Large intestine (tissue), 3 donors: ENCODE results near the gene BICDL1. TPM values are rescaled to one million over a fixed set of nuclear protein-coding genes. Genes with fewer than 3 reads are reported as not detected.

Experiments used
- DNase-seq, 2 donors: peaks; one replicate each; pipeline versions ENCODE4 v3.0.0 to v3.0.0-alpha.2; 2013
- H3K27ac ChIP-seq: one replicate; pipeline ENCODE4 v1.5.1; 2013; ENCODE audit warnings: low read length
- H3K27me3 ChIP-seq: 2 replicates; pipeline ENCODE4 v1.6.1; 2013; ENCODE audit warnings: low read length; ENCODE audit not compliant: control insufficient read depth, insufficient read depth
- H3K36me3 ChIP-seq: 2 replicates; pipeline ENCODE4 v1.6.1; 2013; ENCODE audit warnings: low read length; ENCODE audit not compliant: control insufficient read depth, insufficient read depth
- H3K4me1 ChIP-seq: one replicate; pipeline ENCODE4 v1.6.1; 2013; ENCODE audit warnings: low read length; ENCODE audit not compliant: control insufficient read depth, insufficient read depth
- H3K4me3 ChIP-seq: one replicate; pipeline ENCODE4 v1.5.1; 2013; ENCODE audit warnings: low read length
- H3K9me3 ChIP-seq: one replicate; pipeline ENCODE4 v1.6.1; 2013; ENCODE audit warnings: mild to moderate bottlenecking, low read depth, low read length, moderate library complexity; ENCODE audit not compliant: control insufficient read depth
- WGBS: methylation state at CpG from one replicate; pipeline ENCODE4 v1.1.5; 2013; ENCODE audit warnings: low lambda C conversion rate; ENCODE audit not compliant: insufficient coverage; 5-methylcytosine and 5-hydroxymethylcytosine counted together
- polyA plus RNA-seq: library from polyadenylated mRNA; unstranded; fragments of 120-200 nt; gene quantifications from one replicate; pipeline ENCODE4 v1.2.1, GENCODE V29; 2013

BICDL1 gene
- polyA plus RNA-seq, 1 donor = 14.9 TPM

DNA sequence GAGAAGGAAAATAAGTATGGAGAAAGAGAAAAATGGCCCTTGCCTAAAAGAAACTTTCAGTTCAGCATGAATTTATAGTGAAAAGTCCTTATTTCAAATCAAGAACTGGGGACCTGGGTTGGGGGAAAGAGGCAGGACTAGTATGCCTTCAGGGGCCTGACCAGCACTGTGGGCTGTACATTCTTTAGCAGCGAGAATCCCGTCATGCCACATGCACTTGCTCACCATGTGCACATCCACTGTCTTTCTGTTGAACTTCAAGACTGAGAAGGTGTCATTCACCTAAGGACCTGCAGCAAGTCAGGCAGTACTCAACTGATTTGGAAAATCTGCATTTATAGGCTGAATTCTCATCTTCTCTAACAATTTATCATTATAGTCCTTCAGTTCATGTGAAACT, 77.3 kb downstream of the BICDL1 start:
- Histone ChIP-seq H3K9me3 (no peaks in the 10 kb centered on the region), H3K4me3 (no peak overlapping the region), H3K36me3 (no peaks in the 10 kb centered on the region), H3K27ac (no peak overlapping the region), H3K27me3 (no peaks in the 10 kb centered on the region), H3K4me1 (no peaks in the 10 kb centered on the region)
- no CpG with 5 or more reads among the region's 2 CpGs for WGBS
- DNase-seq = no peak

DNA sequence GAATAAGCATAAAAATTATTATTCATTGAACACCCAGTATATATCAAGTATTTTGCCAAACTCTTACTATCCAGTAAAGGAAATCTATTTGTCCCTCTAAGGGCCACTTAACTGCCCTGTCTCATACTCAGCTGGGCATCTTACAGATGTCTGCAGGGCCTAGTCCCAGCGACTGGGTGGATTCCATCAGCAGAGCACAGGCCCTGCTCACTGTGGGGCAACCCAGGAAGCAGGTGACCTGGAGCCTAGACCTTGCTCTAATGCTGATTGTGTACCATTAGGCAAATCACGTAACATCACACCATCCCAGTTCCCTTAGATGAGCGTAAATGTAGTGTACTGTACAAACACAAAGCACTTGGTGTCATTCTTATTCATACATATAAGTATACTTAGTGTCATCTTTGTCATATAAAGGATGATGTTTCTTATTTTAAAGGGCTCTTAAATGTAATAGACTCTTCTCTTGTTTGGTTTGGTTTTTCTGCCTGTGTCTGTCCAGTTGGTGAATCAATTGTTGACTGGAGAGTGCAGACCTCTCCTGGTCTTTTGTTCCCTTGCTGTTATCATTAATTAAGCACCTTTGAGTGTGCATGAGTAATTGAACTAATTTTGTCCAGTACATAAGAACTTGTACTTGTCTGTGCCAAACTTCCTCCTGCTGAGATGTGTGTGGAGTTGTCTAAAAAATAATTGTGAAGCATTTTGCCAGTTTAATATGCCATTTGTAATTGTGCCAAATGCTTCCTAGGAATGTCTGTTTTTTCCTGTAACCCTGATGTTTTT, 78.2 kb downstream of the BICDL1 start:
- no peaks in the 10 kb centered on the region for H3K27me3 ChIP-seq
- WGBS = no CpG with 5 or more reads among the region's 3 CpGs
- no peaks in the 10 kb centered on the region for H3K36me3 ChIP-seq
- H3K27ac ChIP-seq = no peak overlapping the region
- no peaks in the 10 kb centered on the region for H3K9me3 ChIP-seq
- H3K4me3 ChIP-seq = no peak overlapping the region
- H3K4me1 ChIP-seq = no peaks in the 10 kb centered on the region
- DNase-seq = no peak

DNA sequence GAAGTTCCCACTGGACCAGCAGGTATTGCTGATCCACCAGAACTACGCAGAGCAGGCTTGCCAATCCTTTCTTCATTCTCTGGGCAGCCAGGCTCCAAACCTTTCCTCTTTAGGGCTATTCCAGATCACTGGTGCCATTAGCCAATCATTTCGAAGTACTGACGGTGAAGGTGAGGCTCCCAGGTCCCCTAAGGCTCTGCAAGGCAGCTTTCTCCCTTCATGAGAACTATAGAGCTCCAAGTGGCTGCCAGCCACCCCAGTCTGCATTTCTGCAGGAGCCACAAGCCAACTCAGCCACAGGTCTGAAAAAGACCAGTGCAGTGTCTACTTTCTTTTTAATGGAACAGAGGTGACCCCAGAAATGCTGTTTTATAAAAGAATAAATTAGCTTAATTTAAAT, 78.9 kb downstream of the BICDL1 start:
- no CpG with 5 or more reads among the region's 3 CpGs for WGBS
- Histone ChIP-seq H3K4me3 (no peak overlapping the region), H3K9me3 (no peaks in the 10 kb centered on the region), H3K36me3 (no peaks in the 10 kb centered on the region), H3K27ac (no peak overlapping the region), H3K27me3 (no peaks in the 10 kb centered on the region), H3K4me1 (no peaks in the 10 kb centered on the region)
- DNase-seq = no peak

DNA sequence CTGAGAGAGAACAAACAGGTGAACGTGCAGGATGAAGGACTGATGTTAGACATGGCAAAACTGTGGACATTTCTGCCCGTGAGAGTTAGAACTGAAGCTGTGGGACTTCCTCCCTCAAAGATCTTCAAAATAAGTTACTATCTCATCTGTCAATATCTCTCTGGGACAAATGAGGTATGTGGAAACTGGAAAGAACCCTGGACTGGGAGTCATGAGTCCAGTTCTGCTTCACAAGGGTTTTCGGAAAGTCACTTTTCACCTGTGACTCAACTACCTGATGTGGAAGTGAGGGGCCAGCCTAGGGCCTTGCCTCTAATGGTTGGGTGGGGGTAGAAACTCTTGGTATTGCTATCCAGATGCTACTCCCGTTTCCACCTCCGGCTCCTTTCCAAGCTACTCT, 80.2 kb downstream of the BICDL1 start:
- H3K27ac ChIP-seq = no peak overlapping the region
- 70% methylated on average over 2 of the region's 5 CpGs for WGBS
- H3K4me1 ChIP-seq = no peaks in the 10 kb centered on the region
- H3K27me3 ChIP-seq = no peaks in the 10 kb centered on the region
- H3K9me3 ChIP-seq = no peaks in the 10 kb centered on the region
- H3K36me3 ChIP-seq = no peaks in the 10 kb centered on the region
- DNase-seq = no peak
- H3K4me3 ChIP-seq = no peak overlapping the region

DNA sequence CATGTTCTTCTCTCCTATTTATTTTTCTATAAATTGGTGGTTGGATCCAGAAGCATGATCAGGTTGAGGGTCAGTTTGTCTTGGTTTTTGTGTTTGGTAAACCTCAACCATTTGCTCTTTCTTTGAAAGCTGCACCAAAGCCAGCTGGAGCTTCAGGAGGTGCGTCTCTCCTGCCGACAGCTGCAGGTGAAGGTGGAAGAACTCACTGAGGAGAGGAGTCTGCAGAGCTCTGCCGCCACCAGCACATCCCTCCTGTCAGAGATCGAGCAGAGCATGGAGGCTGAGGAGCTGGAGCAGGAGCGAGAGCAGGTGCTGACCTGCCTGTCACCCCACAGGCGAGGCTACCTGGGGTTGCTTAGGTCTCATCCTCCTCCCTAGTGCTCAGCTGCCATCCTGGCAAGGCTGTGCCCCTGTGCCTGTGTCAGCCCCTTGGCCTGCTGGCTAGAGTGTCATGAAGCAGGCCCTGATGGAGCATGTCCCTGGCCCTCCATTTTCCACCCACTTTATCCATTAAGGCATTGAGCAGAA, 82.5 kb downstream of the BICDL1 start:
- no peaks in the 10 kb centered on the region for H3K9me3 ChIP-seq
- no peaks in the 10 kb centered on the region for H3K4me1 ChIP-seq
- no CpG with 5 or more reads among the region's 6 CpGs for WGBS
- no peak for DNase-seq
- no peak overlapping the region for H3K27ac ChIP-seq
- H3K27me3 ChIP-seq = no peaks in the 10 kb centered on the region
- H3K4me3 ChIP-seq = no peak overlapping the region
- no peaks in the 10 kb centered on the region for H3K36me3 ChIP-seq

DNA sequence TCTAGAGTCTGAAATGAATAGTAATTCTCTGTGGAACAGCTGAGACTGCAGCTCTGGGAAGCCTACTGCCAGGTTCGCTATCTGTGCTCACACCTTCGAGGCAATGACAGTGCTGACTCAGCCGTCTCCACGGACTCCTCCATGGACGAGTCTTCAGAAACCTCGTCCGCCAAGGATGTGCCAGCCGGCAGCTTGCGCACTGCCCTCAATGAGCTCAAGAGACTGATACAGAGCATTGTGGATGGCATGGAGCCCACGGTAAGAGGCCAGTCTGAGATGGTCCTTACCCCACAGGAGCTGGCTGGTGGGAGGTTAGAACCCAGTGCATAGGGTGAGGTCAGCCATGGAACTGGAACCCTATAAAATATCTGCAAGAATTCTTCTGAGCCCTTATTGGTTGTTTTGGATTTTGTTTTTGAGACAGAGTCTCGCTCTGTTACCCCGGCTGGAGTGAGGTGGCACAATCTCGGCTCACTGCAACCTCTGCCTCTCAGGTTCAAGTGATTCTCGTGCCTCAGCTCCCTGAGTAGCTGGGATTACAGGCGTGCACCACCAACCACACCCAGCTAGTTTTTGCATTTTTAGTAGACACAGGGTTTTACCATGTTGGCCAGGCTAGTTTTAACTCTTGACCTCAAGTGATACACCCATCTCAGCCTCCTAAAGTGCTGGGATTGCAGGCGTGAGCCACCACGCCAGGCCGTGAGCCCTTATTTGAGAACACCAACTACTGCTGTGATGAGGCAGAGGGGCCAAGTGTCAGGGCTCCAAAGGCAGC, 83.6 kb downstream of the BICDL1 start:
- Histone ChIP-seq H3K36me3 (no peaks in the 10 kb centered on the region), H3K27ac (no peak overlapping the region), H3K4me1 (no peaks in the 10 kb centered on the region), H3K27me3 (no peaks in the 10 kb centered on the region), H3K4me3 (no peak overlapping the region), H3K9me3 (no peaks in the 10 kb centered on the region)
- DNase-seq = no peak
- WGBS = no CpG with 5 or more reads among the region's 18 CpGs

DNA sequence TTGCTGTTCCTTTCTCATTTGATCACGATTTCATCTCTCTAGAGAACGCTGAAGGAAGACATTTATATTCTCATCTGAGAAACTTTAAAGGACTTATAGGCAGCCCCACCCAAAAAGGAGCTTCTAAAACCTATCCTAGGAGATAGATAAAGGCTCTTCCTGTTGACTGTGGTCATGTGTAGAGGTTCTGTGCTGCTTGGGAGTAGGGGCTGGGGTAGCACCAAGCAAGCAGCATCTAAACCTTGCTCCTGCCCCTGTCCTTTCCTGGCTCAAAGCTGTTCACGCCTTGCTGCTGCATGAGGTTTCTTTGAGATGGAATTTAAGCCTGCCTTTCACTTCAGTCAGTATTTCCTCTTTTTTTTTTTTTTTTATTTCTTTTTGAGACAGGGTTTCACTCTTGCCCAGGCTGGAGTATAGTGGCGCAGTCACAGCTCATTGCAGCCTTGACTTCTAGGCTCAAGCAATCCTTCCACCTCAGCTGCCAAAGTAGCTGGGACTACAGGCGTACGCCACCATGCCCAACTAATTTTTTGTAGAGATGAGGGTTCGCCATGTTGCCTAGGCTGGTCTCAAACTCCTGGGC, 86.1 kb downstream of the BICDL1 start:
- WGBS = 100% methylated on average over 1 of the region's 7 CpGs
- no peaks in the 10 kb centered on the region for H3K4me1 ChIP-seq
- no peak overlapping the region for H3K27ac ChIP-seq
- H3K36me3 ChIP-seq = no peaks in the 10 kb centered on the region
- no peak overlapping the region for H3K4me3 ChIP-seq
- DNase-seq = no peak
- H3K27me3 ChIP-seq = no peaks in the 10 kb centered on the region
- H3K9me3 ChIP-seq = no peaks in the 10 kb centered on the region

DNA sequence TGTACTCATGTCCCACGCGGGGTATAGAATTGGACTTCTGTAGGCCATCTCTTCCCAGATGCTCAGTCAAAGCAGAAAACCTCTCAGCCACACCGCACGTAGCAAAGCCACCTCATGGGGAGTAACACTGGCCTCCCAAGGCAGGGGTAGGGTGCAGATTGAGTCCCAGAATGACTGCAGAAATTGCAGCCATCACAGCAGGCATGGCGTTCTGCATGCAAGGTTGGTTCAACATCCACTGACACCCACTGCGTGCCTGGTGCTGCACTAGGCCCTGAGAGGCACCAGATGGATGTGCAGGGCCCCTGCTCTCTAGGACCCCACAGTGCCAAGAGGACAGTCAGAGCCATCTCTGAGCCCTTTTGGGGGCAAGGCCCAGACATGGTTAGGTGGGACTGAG, 87.6 kb downstream of the BICDL1 start:
- WGBS = no CpG with 5 or more reads among the region's 6 CpGs
- H3K9me3 ChIP-seq = no peaks in the 10 kb centered on the region

DNA sequence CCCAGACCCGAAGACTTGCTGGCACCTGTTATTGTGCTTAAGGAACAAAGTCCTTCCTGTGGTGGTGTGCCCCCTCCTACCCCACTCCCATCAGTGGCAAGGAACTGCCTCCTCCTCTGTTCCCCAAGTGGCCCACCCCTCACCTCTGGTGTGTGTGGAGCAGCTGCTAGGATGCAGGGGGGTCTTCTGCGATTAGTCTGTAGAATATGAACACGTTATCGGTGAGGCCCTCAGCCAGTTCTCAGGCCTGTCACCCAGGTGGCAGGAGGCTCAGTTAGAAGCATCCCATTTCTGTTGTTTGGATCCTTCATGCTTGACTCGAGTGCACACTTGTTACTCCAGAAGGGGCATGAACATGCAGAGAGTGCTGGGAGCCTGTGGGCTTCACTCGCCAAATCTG, 88.2 kb downstream of the BICDL1 start:
- DNase-seq = no peak
- no CpG with 5 or more reads among the region's 6 CpGs for WGBS

More for the DNA sequence above, 87.6 kb downstream of the BICDL1 start:
- no peak for DNase-seq
- Histone ChIP-seq H3K4me3 (no peak overlapping the region), H3K4me1 (no peaks in the 10 kb centered on the region), H3K27ac (no peak overlapping the region), H3K36me3 (no peaks in the 10 kb centered on the region), H3K27me3 (no peaks in the 10 kb centered on the region)

DNA sequence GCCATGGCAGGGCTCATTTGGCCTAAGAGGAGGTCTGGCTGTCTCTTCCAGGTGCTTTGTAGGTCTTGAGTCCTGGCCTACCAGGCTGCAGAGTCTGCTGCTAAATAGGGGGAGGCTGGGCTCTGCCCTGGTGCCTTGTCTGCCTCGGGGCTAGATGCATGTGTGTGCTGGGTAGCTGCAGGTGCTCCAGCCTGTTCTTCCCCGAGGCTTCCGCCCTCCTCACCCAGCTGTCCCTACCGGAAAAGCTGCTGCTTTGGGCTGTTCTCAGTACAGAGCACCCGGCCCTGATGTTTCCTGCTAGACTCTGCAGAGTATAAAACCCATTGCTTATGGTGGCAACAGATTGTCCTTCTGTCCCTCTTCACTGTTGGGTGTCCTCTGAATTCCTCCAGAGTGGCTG, 89.8 kb downstream of the BICDL1 start:
- Histone ChIP-seq H3K4me3 (no peak overlapping the region), H3K27me3 (no peaks in the 10 kb centered on the region), H3K4me1 (no peaks in the 10 kb centered on the region), H3K27ac (no peak overlapping the region), H3K9me3 (no peaks in the 10 kb centered on the region), H3K36me3 (no peaks in the 10 kb centered on the region)
- DNase-seq = no peak
- WGBS = no CpG with 5 or more reads among the region's 5 CpGs

More for the DNA sequence above, 88.2 kb downstream of the BICDL1 start:
- H3K9me3 ChIP-seq = no peaks in the 10 kb centered on the region
- H3K36me3 ChIP-seq = no peaks in the 10 kb centered on the region
- no peaks in the 10 kb centered on the region for H3K4me1 ChIP-seq
- H3K27me3 ChIP-seq = no peaks in the 10 kb centered on the region
- H3K27ac ChIP-seq = no peak overlapping the region
- H3K4me3 ChIP-seq = no peak overlapping the region
